Large intestine (tissue), 3 donors: ENCODE data around the gene CCDC192. TPM values are rescaled to one million over a fixed set of nuclear protein-coding genes. Genes with fewer than 3 reads are reported as not detected.

Source experiments
- DNase-seq, 2 donors: peaks; one replicate each; pipeline versions ENCODE4 v3.0.0 to v3.0.0-alpha.2; 2013
- H3K27ac ChIP-seq: one replicate; pipeline ENCODE4 v1.5.1; 2013; ENCODE audit warnings: low read length
- H3K27me3 ChIP-seq: 2 replicates; pipeline ENCODE4 v1.6.1; 2013; ENCODE audit warnings: low read length; ENCODE audit not compliant: control insufficient read depth, insufficient read depth
- H3K36me3 ChIP-seq: 2 replicates; pipeline ENCODE4 v1.6.1; 2013; ENCODE audit warnings: low read length; ENCODE audit not compliant: control insufficient read depth, insufficient read depth
- H3K4me1 ChIP-seq: one replicate; pipeline ENCODE4 v1.6.1; 2013; ENCODE audit warnings: low read length; ENCODE audit not compliant: control insufficient read depth, insufficient read depth
- H3K4me3 ChIP-seq: one replicate; pipeline ENCODE4 v1.5.1; 2013; ENCODE audit warnings: low read length
- H3K9me3 ChIP-seq: one replicate; pipeline ENCODE4 v1.6.1; 2013; ENCODE audit warnings: mild to moderate bottlenecking, low read depth, low read length, moderate library complexity; ENCODE audit not compliant: control insufficient read depth
- WGBS: methylation state at CpG from one replicate; pipeline ENCODE4 v1.1.5; 2013; ENCODE audit warnings: low lambda C conversion rate; ENCODE audit not compliant: insufficient coverage; 5-methylcytosine and 5-hydroxymethylcytosine counted together
- polyA plus RNA-seq: library from polyadenylated mRNA; unstranded; fragments of 120-200 nt; gene quantifications from one replicate; pipeline ENCODE4 v1.2.1, GENCODE V29; 2013

Gene CCDC192
- polyA plus RNA-seq, 1 donor, result 0.39 TPM

DNA sequence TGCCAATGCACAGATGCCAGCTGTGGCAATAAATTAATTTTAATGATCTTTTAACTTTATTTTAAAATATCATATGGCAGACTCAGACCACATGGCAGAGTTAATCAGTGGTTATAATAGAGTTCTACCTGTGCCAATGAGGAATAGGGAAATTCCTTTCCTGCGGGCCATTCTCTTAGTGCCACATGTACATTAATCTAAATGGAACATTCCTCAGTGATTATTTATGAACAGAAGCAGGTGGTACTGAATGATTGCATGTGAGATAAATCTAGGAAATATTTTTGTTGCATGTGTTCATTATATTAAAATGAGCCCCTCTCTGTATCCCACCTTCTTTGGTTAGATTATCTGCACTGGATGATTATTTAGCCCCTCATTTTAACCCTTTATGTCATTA is 102.3 kb downstream of the CCDC192 start:
- DNase-seq, result no peak
- Histone ChIP-seq H3K27me3 (no peaks in the 10 kb centered on the region), H3K4me3 (no peak overlapping the region), H3K4me1 (no peaks in the 10 kb centered on the region), H3K27ac (no peak overlapping the region), H3K36me3 (no peaks in the 10 kb centered on the region), H3K9me3 (no peaks in the 10 kb centered on the region)
- no CpG with 5 or more reads among the region's 1 CpG for WGBS

DNA sequence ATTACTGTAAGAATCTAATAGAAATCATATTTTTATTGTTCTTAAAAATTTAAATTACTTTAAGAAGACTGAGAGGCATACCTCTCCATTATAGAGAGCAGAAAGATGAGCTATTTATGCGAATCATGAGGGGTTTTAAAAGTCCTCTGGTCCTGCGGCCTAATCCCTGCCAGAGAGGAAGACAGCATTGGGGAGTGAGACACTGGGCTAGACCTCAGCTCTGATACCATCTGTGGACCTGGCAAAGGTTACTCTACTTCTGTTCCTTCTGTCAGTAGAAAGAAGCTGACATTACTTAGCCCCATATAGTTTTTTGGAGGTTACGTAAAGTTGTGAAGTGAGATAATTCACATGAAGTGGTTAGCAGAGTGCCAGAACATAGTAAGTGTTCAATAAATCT is 103.6 kb downstream of the CCDC192 start:
- DNase-seq, result no peak
- WGBS, result 100% methylated on average over 1 of the region's 3 CpGs

DNA sequence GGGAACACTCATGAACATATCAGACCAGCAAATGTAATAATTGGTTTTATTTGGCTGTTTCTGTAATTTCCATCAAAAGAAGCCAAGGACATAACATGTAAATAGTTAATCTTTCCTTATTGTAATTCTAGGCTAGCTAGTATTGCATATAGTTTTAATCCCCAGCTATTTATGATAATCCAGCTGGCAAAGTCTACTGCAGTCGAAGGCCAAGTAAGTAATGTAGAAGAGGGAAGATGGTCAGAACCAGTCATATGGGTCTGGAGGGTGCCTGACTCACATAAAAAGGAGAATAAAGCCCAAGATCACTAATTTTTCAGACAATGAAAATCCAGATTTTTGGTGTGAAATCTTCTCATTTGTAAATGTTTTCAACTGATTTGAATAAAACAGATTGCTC is 106.3 kb downstream of the CCDC192 start:
- DNase-seq, result no peak
- WGBS, result 100% methylated on average over 1 of the region's 1 CpG
- Histone ChIP-seq H3K9me3 (no peaks in the 10 kb centered on the region), H3K27ac (no peak overlapping the region), H3K4me3 (no peak overlapping the region), H3K36me3 (no peaks in the 10 kb centered on the region), H3K27me3 (no peaks in the 10 kb centered on the region), H3K4me1 (peaks cover 5% of the 10 kb centered on the region)

More for the DNA sequence above, 103.6 kb downstream of the CCDC192 start:
- no peak overlapping the region for H3K4me3 ChIP-seq
- H3K9me3 ChIP-seq, result no peaks in the 10 kb centered on the region
- no peaks in the 10 kb centered on the region for H3K4me1 ChIP-seq
- no peaks in the 10 kb centered on the region for H3K36me3 ChIP-seq
- H3K27ac ChIP-seq, result no peak overlapping the region
- H3K27me3 ChIP-seq, result no peaks in the 10 kb centered on the region

DNA sequence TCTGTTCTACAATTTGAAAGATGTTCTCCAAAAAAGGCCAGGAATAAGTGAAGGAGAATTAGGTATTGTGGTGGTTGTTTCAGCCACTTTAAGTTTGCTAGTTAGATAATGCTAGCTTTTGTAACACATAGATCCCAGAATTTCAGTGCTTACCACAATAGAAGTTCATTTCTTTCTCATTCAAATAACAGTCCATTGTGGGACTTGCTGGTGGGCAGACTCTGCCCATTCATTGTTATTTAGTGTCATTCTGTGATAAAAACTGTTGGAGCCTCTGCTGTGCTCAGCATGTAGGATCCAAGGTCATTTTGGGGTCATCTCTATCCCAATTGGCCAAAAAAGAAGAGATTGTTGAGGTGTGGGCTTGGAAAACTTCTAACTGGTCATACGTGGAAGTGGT is 106.8 kb downstream of the CCDC192 start:
- Histone ChIP-seq H3K9me3 (no peaks in the 10 kb centered on the region), H3K36me3 (no peaks in the 10 kb centered on the region), H3K27me3 (no peaks in the 10 kb centered on the region), H3K27ac (no peak overlapping the region), H3K4me3 (no peak overlapping the region), H3K4me1 (peaks cover 5% of the 10 kb centered on the region)
- DNase-seq, result no peak
- WGBS, result no CpG with 5 or more reads among the region's 1 CpG

DNA sequence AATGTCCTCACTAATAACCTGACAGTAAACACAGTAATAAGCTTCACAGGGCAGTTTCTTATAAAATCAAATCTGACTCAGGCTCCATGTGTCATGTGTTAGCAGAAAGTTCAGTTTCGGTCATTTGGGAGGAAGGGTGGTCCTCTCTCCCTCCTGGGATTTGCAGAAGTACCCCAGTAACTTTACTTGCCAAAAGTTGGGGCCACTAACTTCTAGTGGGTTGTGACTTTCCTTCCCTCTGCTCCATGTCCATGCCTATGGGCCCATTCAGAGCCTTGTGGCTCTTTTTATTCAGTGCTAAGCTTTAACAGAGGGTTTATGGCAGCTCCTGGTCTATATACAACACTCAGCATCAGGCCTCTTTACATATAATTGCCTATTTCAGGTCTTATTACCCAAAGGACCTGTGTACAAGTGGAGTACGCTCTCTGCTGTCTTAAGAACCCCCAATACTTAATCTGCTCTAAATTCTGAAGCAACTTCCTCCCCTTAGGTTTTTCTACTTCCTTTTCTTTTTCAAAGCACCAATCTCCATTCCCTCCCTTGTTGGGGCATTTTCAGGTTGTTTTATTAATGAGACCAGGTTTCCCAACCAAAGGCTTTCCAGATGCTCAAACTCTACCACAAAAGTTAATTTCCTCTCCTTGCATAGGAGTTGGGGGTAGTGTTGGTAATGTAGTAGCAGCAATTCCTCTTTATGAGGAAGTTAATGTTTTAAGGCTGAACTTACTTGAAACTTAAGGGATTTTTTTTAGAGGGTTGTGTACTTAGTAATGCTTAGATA is 107.7 kb downstream of the CCDC192 start:
- no peak overlapping the region for H3K4me3 ChIP-seq
- no peaks in the 10 kb centered on the region for H3K9me3 ChIP-seq
- H3K27me3 ChIP-seq, result no peaks in the 10 kb centered on the region
- no peak overlapping the region for H3K27ac ChIP-seq
- peaks cover 5% of the 10 kb centered on the region for H3K4me1 ChIP-seq
- 100% methylated on average over 1 of the region's 2 CpGs for WGBS
- DNase-seq, result no peak
- no peaks in the 10 kb centered on the region for H3K36me3 ChIP-seq

DNA sequence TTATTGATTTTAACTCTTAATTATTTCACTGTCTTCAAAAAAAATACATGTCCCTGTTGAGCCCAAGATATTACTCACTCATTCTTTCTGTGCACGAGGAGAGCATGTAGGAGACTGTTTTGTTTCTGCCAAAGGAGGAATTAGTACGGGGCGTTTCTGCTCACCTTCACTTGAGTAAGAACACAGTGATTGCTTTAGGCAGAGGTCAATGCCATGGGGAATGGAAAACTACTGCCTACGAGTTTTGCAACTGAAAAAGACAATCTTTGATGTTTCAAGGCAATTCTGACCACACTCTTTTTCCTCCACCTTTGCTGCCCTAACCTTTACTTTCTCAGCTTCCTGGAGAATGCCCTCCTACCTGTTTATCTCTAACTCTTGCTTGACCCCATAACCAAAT is 109.4 kb downstream of the CCDC192 start:
- Histone ChIP-seq H3K9me3 (no peaks in the 10 kb centered on the region), H3K27me3 (no peaks in the 10 kb centered on the region), H3K27ac (no peak overlapping the region), H3K36me3 (no peaks in the 10 kb centered on the region), H3K4me1 (peaks cover 5% of the 10 kb centered on the region), H3K4me3 (no peak overlapping the region)
- DNase-seq, result no peak
- 71% methylated on average over 1 of the region's 4 CpGs for WGBS

DNA sequence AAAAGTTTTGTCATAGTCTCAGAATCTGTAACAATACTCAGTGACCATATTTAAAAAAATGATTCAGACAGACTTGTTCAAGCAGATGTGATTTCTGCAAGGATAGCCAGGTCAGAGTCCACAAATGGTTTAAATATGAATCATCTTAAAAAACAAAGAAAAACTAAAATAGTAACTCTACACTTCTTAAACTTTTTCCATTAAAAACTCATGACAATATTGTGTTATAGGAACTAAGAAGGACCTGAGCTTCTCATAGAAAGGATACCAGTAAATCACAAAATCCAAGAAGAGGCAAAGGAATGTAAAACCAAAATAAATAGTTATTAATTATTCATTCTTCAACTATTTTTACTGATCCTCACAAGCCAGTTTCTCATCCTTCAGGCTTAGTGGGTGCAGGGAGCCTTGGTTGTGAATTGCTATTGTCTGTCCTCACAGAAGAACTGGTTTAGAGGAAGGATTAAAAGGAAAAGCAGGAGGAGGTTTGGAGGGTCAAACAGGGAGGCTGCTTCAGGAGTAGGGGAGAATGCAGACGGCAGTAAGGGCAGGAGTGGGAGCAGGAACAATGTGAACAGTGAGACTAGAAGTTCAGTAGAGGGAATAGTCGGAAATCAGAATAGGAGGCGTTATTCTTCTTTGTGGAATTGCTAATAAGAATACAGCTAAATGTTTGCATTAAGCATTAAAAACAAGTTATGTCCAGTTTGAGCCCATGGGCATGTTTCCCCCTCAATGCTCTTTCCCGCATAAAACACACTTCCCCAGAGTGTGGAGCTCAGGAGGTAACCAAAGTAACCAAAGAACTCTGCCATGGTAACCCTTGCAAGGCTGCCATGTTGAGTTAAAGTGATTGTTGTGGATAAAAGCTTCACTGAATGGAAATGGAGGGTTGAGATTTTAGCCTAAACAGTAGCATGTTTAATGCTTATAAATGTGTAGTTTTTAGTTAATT is 110.7 kb downstream of the CCDC192 start:
- H3K4me1 ChIP-seq, result peaks cover 5% of the 10 kb centered on the region
- H3K27me3 ChIP-seq, result no peaks in the 10 kb centered on the region
- WGBS, result 78% methylated on average over 2 of the region's 4 CpGs
- no peak overlapping the region for H3K27ac ChIP-seq
- no peaks in the 10 kb centered on the region for H3K9me3 ChIP-seq
- no peaks in the 10 kb centered on the region for H3K36me3 ChIP-seq
- DNase-seq, result no peak
- H3K4me3 ChIP-seq, result no peak overlapping the region

DNA sequence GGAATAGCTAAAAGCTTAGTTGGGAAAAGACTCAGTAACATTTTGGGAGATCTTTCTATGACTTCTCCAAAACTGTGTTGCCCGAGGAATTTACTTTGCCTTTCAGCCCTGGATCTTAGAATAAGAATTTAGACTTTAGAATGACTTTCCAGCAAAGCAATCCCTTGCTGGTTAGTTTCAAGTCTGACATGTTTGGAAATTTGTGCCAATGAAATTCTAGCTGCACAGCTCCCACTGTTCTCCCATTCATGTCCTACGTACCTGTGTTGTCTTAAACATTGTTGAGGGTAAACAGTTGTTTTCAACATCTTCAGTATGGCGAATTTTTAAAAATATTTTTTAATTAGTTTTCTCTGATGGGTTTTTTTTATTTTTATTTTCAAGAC is 111.4 kb downstream of the CCDC192 start:
- no peaks in the 10 kb centered on the region for H3K9me3 ChIP-seq
- peaks cover 5% of the 10 kb centered on the region for H3K4me1 ChIP-seq
- H3K27me3 ChIP-seq, result no peaks in the 10 kb centered on the region
- H3K4me3 ChIP-seq, result no peak overlapping the region
- WGBS, result 100% methylated on average over 1 of the region's 3 CpGs
- no peaks in the 10 kb centered on the region for H3K36me3 ChIP-seq
- H3K27ac ChIP-seq, result no peak overlapping the region
- no peak for DNase-seq

DNA sequence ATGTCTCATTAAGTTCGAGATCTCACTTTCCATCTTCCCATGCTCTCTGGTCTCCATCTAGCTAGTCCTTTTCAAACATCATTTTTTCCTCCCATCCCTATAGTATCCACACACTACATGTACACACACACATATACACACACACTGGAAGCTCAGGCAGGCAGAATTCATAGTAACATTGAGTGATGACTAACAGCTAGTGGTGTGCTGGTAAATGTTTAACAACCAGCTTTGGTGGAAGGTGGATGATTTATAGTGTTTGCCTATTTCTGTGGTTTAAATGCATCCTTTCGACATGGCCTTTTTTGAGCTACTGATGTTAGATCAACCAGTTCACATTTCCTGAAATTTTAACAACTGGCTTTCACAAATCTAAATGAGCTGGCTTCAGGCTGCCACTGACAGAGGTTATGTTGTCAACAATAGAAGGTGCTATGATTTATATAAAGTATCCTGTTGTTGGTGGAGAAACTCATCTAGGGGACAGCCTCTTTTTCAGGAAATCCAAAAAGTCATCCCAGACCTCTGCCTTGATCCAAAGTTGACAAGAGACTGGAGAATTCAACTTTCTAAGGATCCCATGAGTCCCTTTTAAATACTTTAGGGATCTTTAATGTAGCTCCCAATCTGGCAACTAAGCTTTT is 117.8 kb downstream of the CCDC192 start:
- DNase-seq, result peak; percentile 19 to 58
- no peaks in the 10 kb centered on the region for H3K36me3 ChIP-seq
- no peaks in the 10 kb centered on the region for H3K4me1 ChIP-seq
- H3K27me3 ChIP-seq, result no peaks in the 10 kb centered on the region
- 83% methylated on average over 1 of the region's 2 CpGs for WGBS
- no peak overlapping the region for H3K4me3 ChIP-seq
- no peaks in the 10 kb centered on the region for H3K9me3 ChIP-seq
- H3K27ac ChIP-seq, result no peak overlapping the region

DNA sequence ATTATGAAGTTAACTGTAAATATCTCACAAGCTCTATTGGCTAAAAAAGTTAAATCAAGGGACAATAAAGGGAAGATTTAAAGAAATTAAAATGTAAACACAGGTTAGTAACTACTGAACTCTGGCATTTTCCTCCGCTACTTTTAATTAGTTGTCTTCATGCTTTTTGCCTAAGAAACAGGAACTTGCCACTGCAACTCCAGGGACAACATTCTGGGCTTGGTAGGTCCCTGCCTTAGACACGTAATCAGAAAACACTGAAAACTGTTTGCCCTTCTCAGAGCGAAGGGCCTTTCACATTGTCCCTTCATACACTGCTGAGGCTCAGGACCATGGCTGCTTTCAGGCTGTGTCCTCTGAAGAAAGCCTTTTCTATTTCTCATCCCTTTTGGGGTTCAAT is 118.7 kb downstream of the CCDC192 start:
- no peaks in the 10 kb centered on the region for H3K9me3 ChIP-seq
- 100% methylated on average over 1 of the region's 3 CpGs for WGBS

More for the DNA sequence above, 118.7 kb downstream of the CCDC192 start:
- Histone ChIP-seq H3K36me3 (no peaks in the 10 kb centered on the region), H3K27me3 (no peaks in the 10 kb centered on the region), H3K4me1 (no peaks in the 10 kb centered on the region), H3K4me3 (no peak overlapping the region), H3K27ac (no peak overlapping the region)
- no peak for DNase-seq
